ENCODE results near the gene RERE. TPM values are rescaled to one million over a fixed set of nuclear protein-coding genes. Genes with fewer than 3 reads are reported as not detected.

Gene RERE
- total and polyA plus RNA-seq, 2 experiments from 2014 or later = 148 to 170 TPM

DNA sequence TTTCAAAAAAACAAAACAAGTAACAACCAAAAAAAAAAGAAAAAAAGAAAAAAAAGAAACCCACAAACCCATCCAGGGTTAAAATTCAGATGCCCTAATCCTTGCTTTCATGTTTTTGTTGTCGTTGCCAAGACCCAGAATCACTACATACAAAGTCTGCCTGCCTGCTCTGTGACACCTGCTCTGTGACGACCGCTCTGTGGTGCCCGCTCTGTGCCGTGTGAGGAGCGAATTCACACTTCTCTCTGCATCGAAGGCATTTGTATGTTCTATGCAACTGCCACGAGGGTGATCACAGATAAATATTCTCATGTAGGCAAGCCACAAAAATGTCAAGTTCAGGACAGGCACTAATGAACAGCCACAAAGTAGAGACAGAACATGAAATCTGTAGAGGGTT lies 321.0 kb downstream of the RERE start:
- DNase-seq (ENCODE audit: low spot score) = no peak
- Histone ChIP-seq H3K4me3 (no peak overlapping the region), H3K4me2 (no peak overlapping the region), H3F3A (replicated peaks; ENCODE audit: low read depth) (no peaks in the 10 kb centered on the region), H2AFZ (no peak overlapping the region), H3K36me3 (ENCODE audit: insufficient read depth) (peaks cover 25% of the 10 kb centered on the region), H3K4me1 (ENCODE audit: insufficient read depth) (no peaks in the 10 kb centered on the region), H4K20me1 (replicated peaks; ENCODE audit: insufficient read depth) (peaks cover 8% of the 10 kb centered on the region), H3K79me2 (replicated peaks; ENCODE audit: insufficient read depth) (peaks cover 33% of the 10 kb centered on the region), H3K9me2 (ENCODE audit: insufficient read depth) (no peaks in the 10 kb centered on the region), H3K27me3 (ENCODE audit: insufficient read depth) (no peaks in the 10 kb centered on the region), H3K27ac (ENCODE audit: low read depth) (no peak overlapping the region)
- no peak overlapping the region for H3K27ac Mint-ChIP-seq
- H3K4me1 Mint-ChIP-seq = no peaks in the 10 kb centered on the region
- no peak overlapping the region for H3K4me3 Mint-ChIP-seq
- peaks cover 5% of the 10 kb centered on the region for H3K27me3 Mint-ChIP-seq (ENCODE audit: insufficient read depth, low read depth, poor library complexity)
- peaks cover 15% of the 10 kb centered on the region for H3K9me3 Mint-ChIP-seq
- peaks cover 73% of the 10 kb centered on the region for H3K36me3 Mint-ChIP-seq (ENCODE audit: low read depth)
- no peak for ATAC-seq
- no peak for TF ChIP-seq EZH2phosphoT487 (IDR thresholded peaks at IDR 0.05; ENCODE audit: unreplicated experiment)
- no peak for TF ChIP-seq EZH2 (IDR thresholded peaks at IDR 0.05; ENCODE audit: low read depth, unreplicated experiment)
- TF ChIP-seq JUNB (IDR thresholded peaks at IDR 0.05; ENCODE audit: unreplicated experiment) = no peak
- TF ChIP-seq, protein P1, sequence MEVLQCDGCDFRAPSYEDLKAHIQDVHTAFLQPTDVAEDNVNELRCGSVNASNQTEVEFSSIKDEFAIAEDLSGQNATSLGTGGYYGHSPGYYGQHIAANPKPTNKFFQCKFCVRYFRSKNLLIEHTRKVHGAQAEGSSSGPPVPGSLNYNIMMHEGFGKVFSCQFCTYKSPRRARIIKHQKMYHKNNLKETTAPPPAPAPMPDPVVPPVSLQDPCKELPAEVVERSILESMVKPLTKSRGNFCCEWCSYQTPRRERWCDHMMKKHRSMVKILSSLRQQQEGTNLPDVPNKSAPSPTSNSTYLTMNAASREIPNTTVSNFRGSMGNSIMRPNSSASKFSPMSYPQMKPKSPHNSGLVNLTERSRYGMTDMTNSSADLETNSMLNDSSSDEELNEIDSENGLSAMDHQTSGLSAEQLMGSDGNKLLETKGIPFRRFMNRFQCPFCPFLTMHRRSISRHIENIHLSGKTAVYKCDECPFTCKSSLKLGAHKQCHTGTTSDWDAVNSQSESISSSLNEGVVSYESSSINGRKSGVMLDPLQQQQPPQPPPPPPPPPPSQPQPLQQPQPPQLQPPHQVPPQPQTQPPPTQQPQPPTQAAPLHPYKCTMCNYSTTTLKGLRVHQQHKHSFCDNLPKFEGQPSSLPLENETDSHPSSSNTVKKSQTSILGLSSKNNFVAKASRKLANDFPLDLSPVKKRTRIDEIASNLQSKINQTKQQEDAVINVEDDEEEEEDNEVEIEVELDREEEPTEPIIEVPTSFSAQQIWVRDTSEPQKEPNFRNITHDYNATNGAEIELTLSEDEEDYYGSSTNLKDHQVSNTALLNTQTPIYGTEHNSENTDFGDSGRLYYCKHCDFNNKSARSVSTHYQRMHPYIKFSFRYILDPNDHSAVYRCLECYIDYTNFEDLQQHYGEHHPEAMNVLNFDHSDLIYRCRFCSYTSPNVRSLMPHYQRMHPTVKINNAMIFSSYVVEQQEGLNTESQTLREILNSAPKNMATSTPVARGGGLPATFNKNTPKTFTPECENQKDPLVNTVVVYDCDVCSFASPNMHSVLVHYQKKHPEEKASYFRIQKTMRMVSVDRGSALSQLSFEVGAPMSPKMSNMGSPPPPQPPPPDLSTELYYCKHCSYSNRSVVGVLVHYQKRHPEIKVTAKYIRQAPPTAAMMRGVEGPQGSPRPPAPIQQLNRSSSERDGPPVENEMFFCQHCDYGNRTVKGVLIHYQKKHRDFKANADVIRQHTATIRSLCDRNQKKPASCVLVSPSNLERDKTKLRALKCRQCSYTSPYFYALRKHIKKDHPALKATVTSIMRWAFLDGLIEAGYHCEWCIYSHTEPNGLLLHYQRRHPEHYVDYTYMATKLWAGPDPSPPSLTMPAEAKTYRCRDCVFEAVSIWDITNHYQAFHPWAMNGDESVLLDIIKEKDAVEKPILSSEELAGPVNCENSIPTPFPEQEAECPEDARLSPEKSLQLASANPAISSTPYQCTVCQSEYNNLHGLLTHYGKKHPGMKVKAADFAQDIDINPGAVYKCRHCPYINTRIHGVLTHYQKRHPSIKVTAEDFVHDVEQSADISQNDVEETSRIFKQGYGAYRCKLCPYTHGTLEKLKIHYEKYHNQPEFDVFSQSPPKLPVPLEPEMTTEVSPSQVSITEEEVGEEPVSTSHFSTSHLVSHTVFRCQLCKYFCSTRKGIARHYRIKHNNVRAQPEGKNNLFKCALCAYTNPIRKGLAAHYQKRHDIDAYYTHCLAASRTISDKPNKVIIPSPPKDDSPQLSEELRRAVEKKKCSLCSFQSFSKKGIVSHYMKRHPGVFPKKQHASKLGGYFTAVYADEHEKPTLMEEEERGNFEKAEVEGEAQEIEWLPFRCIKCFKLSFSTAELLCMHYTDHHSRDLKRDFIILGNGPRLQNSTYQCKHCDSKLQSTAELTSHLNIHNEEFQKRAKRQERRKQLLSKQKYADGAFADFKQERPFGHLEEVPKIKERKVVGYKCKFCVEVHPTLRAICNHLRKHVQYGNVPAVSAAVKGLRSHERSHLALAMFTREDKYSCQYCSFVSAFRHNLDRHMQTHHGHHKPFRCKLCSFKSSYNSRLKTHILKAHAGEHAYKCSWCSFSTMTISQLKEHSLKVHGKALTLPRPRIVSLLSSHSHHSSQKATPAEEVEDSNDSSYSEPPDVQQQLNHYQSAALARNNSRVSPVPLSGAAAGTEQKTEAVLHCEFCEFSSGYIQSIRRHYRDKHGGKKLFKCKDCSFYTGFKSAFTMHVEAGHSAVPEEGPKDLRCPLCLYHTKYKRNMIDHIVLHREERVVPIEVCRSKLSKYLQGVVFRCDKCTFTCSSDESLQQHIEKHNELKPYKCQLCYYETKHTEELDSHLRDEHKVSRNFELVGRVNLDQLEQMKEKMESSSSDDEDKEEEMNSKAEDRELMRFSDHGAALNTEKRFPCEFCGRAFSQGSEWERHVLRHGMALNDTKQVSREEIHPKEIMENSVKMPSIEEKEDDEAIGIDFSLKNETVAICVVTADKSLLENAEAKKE (CRISPR knock-in tag; IDR thresholded peaks at IDR 0.05) = no peak
- TF ChIP-seq, protein P2, sequence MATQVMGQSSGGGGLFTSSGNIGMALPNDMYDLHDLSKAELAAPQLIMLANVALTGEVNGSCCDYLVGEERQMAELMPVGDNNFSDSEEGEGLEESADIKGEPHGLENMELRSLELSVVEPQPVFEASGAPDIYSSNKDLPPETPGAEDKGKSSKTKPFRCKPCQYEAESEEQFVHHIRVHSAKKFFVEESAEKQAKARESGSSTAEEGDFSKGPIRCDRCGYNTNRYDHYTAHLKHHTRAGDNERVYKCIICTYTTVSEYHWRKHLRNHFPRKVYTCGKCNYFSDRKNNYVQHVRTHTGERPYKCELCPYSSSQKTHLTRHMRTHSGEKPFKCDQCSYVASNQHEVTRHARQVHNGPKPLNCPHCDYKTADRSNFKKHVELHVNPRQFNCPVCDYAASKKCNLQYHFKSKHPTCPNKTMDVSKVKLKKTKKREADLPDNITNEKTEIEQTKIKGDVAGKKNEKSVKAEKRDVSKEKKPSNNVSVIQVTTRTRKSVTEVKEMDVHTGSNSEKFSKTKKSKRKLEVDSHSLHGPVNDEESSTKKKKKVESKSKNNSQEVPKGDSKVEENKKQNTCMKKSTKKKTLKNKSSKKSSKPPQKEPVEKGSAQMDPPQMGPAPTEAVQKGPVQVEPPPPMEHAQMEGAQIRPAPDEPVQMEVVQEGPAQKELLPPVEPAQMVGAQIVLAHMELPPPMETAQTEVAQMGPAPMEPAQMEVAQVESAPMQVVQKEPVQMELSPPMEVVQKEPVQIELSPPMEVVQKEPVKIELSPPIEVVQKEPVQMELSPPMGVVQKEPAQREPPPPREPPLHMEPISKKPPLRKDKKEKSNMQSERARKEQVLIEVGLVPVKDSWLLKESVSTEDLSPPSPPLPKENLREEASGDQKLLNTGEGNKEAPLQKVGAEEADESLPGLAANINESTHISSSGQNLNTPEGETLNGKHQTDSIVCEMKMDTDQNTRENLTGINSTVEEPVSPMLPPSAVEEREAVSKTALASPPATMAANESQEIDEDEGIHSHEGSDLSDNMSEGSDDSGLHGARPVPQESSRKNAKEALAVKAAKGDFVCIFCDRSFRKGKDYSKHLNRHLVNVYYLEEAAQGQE (IDR thresholded peaks at IDR 0.05; ENCODE audit: unreplicated experiment) = no peak
- TF ChIP-seq NANOG (IDR thresholded peaks at IDR 0.05; ENCODE audit: borderline replicate concordance) = no peak
- no peak for TF ChIP-seq POLR2AphosphoS5 (IDR thresholded peaks at IDR 0.05; ENCODE audit: low read depth)
- TF ChIP-seq ZNF114 (CRISPR knock-in tag; IDR thresholded peaks at IDR 0.05) = no peak
- TF ChIP-seq ZNF331 (CRISPR knock-in tag; IDR thresholded peaks at IDR 0.05; ENCODE audit: low read depth) = no peak
- TF ChIP-seq, protein P3, sequence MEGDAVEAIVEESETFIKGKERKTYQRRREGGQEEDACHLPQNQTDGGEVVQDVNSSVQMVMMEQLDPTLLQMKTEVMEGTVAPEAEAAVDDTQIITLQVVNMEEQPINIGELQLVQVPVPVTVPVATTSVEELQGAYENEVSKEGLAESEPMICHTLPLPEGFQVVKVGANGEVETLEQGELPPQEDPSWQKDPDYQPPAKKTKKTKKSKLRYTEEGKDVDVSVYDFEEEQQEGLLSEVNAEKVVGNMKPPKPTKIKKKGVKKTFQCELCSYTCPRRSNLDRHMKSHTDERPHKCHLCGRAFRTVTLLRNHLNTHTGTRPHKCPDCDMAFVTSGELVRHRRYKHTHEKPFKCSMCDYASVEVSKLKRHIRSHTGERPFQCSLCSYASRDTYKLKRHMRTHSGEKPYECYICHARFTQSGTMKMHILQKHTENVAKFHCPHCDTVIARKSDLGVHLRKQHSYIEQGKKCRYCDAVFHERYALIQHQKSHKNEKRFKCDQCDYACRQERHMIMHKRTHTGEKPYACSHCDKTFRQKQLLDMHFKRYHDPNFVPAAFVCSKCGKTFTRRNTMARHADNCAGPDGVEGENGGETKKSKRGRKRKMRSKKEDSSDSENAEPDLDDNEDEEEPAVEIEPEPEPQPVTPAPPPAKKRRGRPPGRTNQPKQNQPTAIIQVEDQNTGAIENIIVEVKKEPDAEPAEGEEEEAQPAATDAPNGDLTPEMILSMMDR (conservative IDR thresholded peaks at IDR 0.05; ENCODE audit: low read depth in 2 of 2) = no peak
- TF ChIP-seq STAT1 (IDR thresholded peaks at IDR 0.05; ENCODE audit: unreplicated experiment) = no peak
- TF ChIP-seq, protein P4, sequence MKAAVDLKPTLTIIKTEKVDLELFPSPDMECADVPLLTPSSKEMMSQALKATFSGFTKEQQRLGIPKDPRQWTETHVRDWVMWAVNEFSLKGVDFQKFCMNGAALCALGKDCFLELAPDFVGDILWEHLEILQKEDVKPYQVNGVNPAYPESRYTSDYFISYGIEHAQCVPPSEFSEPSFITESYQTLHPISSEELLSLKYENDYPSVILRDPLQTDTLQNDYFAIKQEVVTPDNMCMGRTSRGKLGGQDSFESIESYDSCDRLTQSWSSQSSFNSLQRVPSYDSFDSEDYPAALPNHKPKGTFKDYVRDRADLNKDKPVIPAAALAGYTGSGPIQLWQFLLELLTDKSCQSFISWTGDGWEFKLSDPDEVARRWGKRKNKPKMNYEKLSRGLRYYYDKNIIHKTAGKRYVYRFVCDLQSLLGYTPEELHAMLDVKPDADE (IDR thresholded peaks at IDR 0.05) = no peak
